Metanephros (tissue), 2 donors: ENCODE results near the gene TMEM237. TPM values are rescaled to one million over a fixed set of nuclear protein-coding genes. Genes with fewer than 3 reads are reported as not detected.

Experiments
- small RNA-seq: library from RNA; depleted of rRNA; stranded (forward); fragments of <200 nt; gene quantifications from one replicate; pipeline ENCODE3, GENCODE V24; 2014; ENCODE audit warnings: low replicate concordance
- total RNA-seq: library from RNA; depleted of rRNA; stranded (reverse); fragments of >200 nt; gene quantifications from one replicate; pipeline ENCODE4 v1.2.3, GENCODE V29; 2014

TMEM237 gene
- total RNA-seq = 21.7 TPM

GRCh38 chr2:201643216-201643890 lies at the start of gene TMEM237:
TMEM237 (minus strand) TSS chr2:201643503; CDS start chr2:201643400, 103 bp downstream.

Small RNAs within 50 kb of the gene (small RNA-seq; reads per million reads assigned to genes)
- not detected for gene RNU6-651P

Other genes starting within 250 kb of the TMEM237 start
- 38.2 TPM for gene TRAK2, start 192.0 kb downstream of the TMEM237 start, total RNA-seq
- 69.2 TPM for gene STRADB, start 191.8 kb downstream of the TMEM237 start, total RNA-seq
- gene MPP4, start 55.1 kb upstream of the TMEM237 start, total RNA-seq = 0.23 TPM
- gene ALS2, start 137.4 kb upstream of the TMEM237 start, total RNA-seq = 39.4 TPM
- gene CDK15, start 163.0 kb upstream of the TMEM237 start, total RNA-seq = 1.3 TPM